HCT116 (cell line): ENCODE data around the gene FAM13C. TPM values are rescaled to one million over a fixed set of nuclear protein-coding genes. Genes with fewer than 3 reads are reported as not detected.

Experiments
- ATAC-seq: fragments of 200-7000 bp; cut with Tn5 transposase; 2 replicates; pipeline ENCODE4 v1.9.1; 2020; ENCODE audit warnings: mild to moderate bottlenecking, moderate library complexity
- BruUV-seq: library from RNA; stranded (reverse); fragments of 400-500 nt; replicated peaks from 2 replicates; lab custom pipeline; 2021; lab: Mats Ljungman, UMichigan
- CTCF ChIA-PET: fragments of 300-600 bp; sonication (Branson Sonifier 250); formaldehyde crosslinking; loops from one replicate; lab custom pipeline; 2021; ENCODE audit warnings: antibody characterized with exemption; lab: Charles Lee
- POLR2A ChIA-PET: fragments of 300-600, 350-600 bp; sonication (Branson Sonifier 250); formaldehyde crosslinking; loops from one replicate; lab custom pipeline; 2021; ENCODE audit warnings: antibody characterized with exemption; lab: Charles Lee
- RAD21 ChIA-PET, 2 experiments: fragments of 300-600 bp; sonication (Branson Sonifier 250); formaldehyde crosslinking; loops; one replicate each; lab custom pipeline; 2023; ENCODE audit warnings: low total read pairs in 2 of 2; ENCODE audit not compliant: uncharacterized antibody in 2 of 2, unreplicated experiment in 2 of 2, low non-redundant PET in 1 of 2; lab: Charles Lee
- DNase-seq: peaks from one replicate; pipeline ENCODE4 v3.0.0-alpha.2; 2010; ENCODE audit warnings: low read depth, low spot score
- H2AFZ ChIP-seq: fragments of 200-600 bp; shearing (Covaris generic), sonication (generic); 2 replicates; pipeline ENCODE4 v1.6.1; 2017; ENCODE audit warnings: low read depth, mixed run types, mixed read lengths, antibody characterized with exemption, low read length; ENCODE audit not compliant: poor library complexity, severe bottlenecking
- H3K27ac ChIP-seq: 2 replicates; pipeline ENCODE4 v1.5.1; 2012; ENCODE audit warnings: low read depth, low read length
- H3K27me3 ChIP-seq: fragments of 200-600 bp; sonication (generic); 2 replicates; pipeline ENCODE4 v1.6.1; 2016; ENCODE audit warnings: mixed run types, low read length, mixed read lengths; ENCODE audit not compliant: insufficient read depth
- H3K36me3 ChIP-seq, 2 experiments: fragments of 200-500 bp in 1 of 2; fragments of 200-600 bp in 1 of 2; sonication (Bioruptor generic) in 1 of 2; sonication (generic) in 1 of 2; 2 replicates each; pipeline versions ENCODE4 v1.5.1 to v1.6.1; 2014 to 2016; ENCODE audit warnings: low read length in 2 of 2, inconsistent platforms in 1 of 2, mixed read lengths in 1 of 2, mixed run types in 1 of 2; ENCODE audit not compliant: insufficient read depth in 2 of 2, control insufficient read depth in 1 of 2
- H3K4me1 ChIP-seq, 2 experiments: fragments of 200-600 bp in 1 of 2; sonication (generic) in 1 of 2; 2 replicates each; pipeline versions ENCODE4 v1.5.1 to v1.6.1; 2012 to 2017; ENCODE audit warnings: low read length in 2 of 2, inconsistent platforms in 1 of 2, mild to moderate bottlenecking in 1 of 2, mixed read lengths in 1 of 2, mixed run types in 1 of 2, moderate library complexity in 1 of 2; ENCODE audit not compliant: insufficient read depth in 2 of 2, control insufficient read depth in 1 of 2
- H3K4me2 ChIP-seq: fragments of 200-600 bp; sonication (generic); 2 replicates; pipeline ENCODE4 v1.6.1; 2017; ENCODE audit warnings: mixed run types, low read length, mixed read lengths
- H3K4me3 ChIP-seq, 2 experiments: fragments of 200-600 bp in 1 of 2; sonication (generic) in 1 of 2; replicated peaks in 1 of 2; 2 replicates each; pipeline ENCODE4 v1.5.1; 2011 to 2016; ENCODE audit warnings: low read length in 2 of 2, control low read depth in 1 of 2, low read depth in 1 of 2, mild to moderate bottlenecking in 1 of 2, mixed read lengths in 1 of 2, mixed run types in 1 of 2
- H3K79me2 ChIP-seq: fragments of 200-600 bp; sonication (generic); 2 replicates; pipeline ENCODE4 v1.6.1; 2017; ENCODE audit warnings: mild to moderate bottlenecking, mixed run types, low read length, moderate library complexity, mixed read lengths; ENCODE audit not compliant: insufficient read depth
- H3K9ac ChIP-seq: fragments of 200-600 bp; sonication (generic); 2 replicates; pipeline ENCODE4 v1.6.1; 2016; ENCODE audit warnings: low read length, mixed read lengths
- H3K9me2 ChIP-seq: fragments of 200-600 bp; sonication (generic), shearing (Covaris generic); 2 replicates; pipeline ENCODE4 v1.6.1; 2017; ENCODE audit warnings: mixed run types, mild to moderate bottlenecking, moderate library complexity; ENCODE audit not compliant: insufficient read depth
- H3K9me3 ChIP-seq, 2 experiments: fragments of 200-500 bp in 1 of 2; fragments of 200-600 bp in 1 of 2; sonication (Bioruptor generic) in 1 of 2; sonication (generic) in 1 of 2; 2 replicates each; pipeline ENCODE4 v1.6.1; 2014 to 2017; ENCODE audit warnings: low read length in 2 of 2, mixed read lengths in 2 of 2, inconsistent platforms in 1 of 2, low read depth in 1 of 2, mild to moderate bottlenecking in 1 of 2, mixed run types in 1 of 2, moderate library complexity in 1 of 2; ENCODE audit not compliant: control insufficient read depth in 1 of 2, insufficient read depth in 1 of 2
- H4K20me1 ChIP-seq: fragments of 200-600 bp; sonication (generic), shearing (Covaris generic); 2 replicates; pipeline ENCODE4 v1.6.1; 2017; ENCODE audit warnings: mixed run types, mild to moderate bottlenecking, moderate library complexity; ENCODE audit not compliant: insufficient read depth
- CTCF ChIP-seq, 3 experiments: fragments of 200-600 bp in 1 of 3; sonication (generic) in 1 of 3; IDR thresholded peaks in 2 of 3; conservative IDR thresholded peaks in 1 of 3; 2 replicates each; pipeline ENCODE4 v1.5.1; 2012 to 2017; ENCODE audit warnings: low read depth in 2 of 3, low read length in 2 of 3, antibody characterized with exemption in 1 of 3, borderline replicate concordance in 1 of 3, control low read depth in 1 of 3, mild to moderate bottlenecking in 1 of 3, mixed read lengths in 1 of 3, mixed run types in 1 of 3, moderate library complexity in 1 of 3; ENCODE audit not compliant: insufficient read depth in 1 of 3
- EZH2phosphoT487 ChIP-seq: fragments of 200-600 bp; IDR thresholded peaks from 2 replicates; pipeline ENCODE4 v1.6.1; 2018; ENCODE audit warnings: antibody characterized with exemption, borderline replicate concordance
- FOSL1 ChIP-seq: IDR thresholded peaks from 2 replicates; pipeline ENCODE4 v1.6.1; 2012; ENCODE audit warnings: low read depth
- JUND ChIP-seq: IDR thresholded peaks from 2 replicates; pipeline ENCODE4 v1.6.1; 2012
- POLR2AphosphoS5 ChIP-seq: IDR thresholded peaks from 2 replicates; pipeline ENCODE4 v1.6.1; 2011; ENCODE audit warnings: mild to moderate bottlenecking, low read depth, low read length, moderate library complexity
- RAD21 ChIP-seq: IDR thresholded peaks from 2 replicates; pipeline ENCODE4 v1.6.1; 2012; ENCODE audit warnings: low read depth, mild to moderate bottlenecking
- SIN3A ChIP-seq: IDR thresholded peaks from 2 replicates; pipeline ENCODE4 v1.6.1; 2012; ENCODE audit warnings: low read depth
- SP1 ChIP-seq: IDR thresholded peaks from 2 replicates; pipeline ENCODE4 v1.6.1; 2012; ENCODE audit warnings: low read depth
- TCF7L2 ChIP-seq: IDR thresholded peaks from 2 replicates; pipeline ENCODE4 v1.7.0; 2011; ENCODE audit warnings: borderline replicate concordance, inconsistent platforms; ENCODE audit not compliant: insufficient read depth, insufficient read length; ENCODE audit errors: extremely low read depth
- YY1 ChIP-seq: IDR thresholded peaks from 2 replicates; pipeline ENCODE4 v1.6.1; 2011; ENCODE audit warnings: low read length, low read depth, moderate library complexity, mild to moderate bottlenecking; ENCODE audit not compliant: insufficient replicate concordance; ENCODE audit errors: extremely low read depth
- ZNF274 ChIP-seq: fragments of 200-500 bp; sonication (Bioruptor generic); IDR thresholded peaks from 2 replicates; pipeline ENCODE4 v1.6.1; 2014; ENCODE audit warnings: mild to moderate bottlenecking, low read depth, low read length, inconsistent platforms
- intact Hi-C: fragments of 100-400 bp; cut with micrococcal nuclease; formaldehyde crosslinking; loops from 2 replicates; pipeline ENCODE4 v1.10.0; 2022
- total RNA-seq: library from RNA; stranded (reverse); gene quantifications from one replicate; pipeline ENCODE4 v1.2.1, GENCODE V29; 2021; ENCODE audit not compliant: unreplicated experiment

The FAM13C gene
- total RNA-seq, 1 experiment from 2014 or later = 0.42 TPM

DNA sequence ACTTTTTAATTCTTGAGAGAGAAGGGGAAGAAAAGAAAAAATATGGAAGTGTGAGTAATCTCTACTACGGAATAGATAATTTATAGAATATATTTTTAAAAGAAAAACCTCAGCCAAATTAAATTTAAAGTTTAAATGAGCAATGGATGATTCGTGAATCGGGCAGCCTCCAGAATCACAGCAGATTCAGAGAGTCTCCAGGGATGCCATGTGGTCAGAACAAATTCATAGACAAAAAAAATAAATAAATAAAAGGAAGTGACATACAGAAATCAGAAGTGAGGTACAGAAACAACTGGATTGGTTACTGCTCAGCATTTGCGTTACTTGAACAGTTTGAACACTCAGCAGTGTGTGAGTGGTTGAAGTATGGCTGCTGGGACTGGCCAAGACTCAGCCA lies 132.9 kb downstream of the FAM13C start:
- H3K27ac ChIP-seq = no peak overlapping the region
- H2AFZ ChIP-seq = no peak overlapping the region
- RAD21 ChIA-PET = no interaction called here
- H3K4me2 ChIP-seq = no peak overlapping the region
- no peaks in the 10 kb centered on the region; the same call in 1 of the 2 replicates for H3K9me2 ChIP-seq
- no peaks in the 10 kb centered on the region for H3K27me3 ChIP-seq
- no peak for TF ChIP-seq CTCF (IDR thresholded peaks at IDR 0.05 in 2 of 3, conservative IDR thresholded peaks at IDR 0.05 in 1 of 3; ENCODE audit: borderline replicate concordance in 1 of 3, insufficient read depth in 1 of 3, low read depth in 2 of 3, low read length in 2 of 3)
- no peak for TF ChIP-seq SIN3A
- no peak for TF ChIP-seq JUND
- no peak for TF ChIP-seq ZNF274
- no peak for TF ChIP-seq TCF7L2
- TF ChIP-seq EZH2phosphoT487 = no peak
- TF ChIP-seq SP1 = no peak
- TF ChIP-seq POLR2AphosphoS5 = no peak
- TF ChIP-seq YY1 = no peak
- TF ChIP-seq RAD21 = no peak
- TF ChIP-seq FOSL1 = no peak
- TF ChIP-seq, all 23 proteins: peak for 0
- no peaks in the 10 kb centered on the region; a peak in 1 of 4 replicates for H3K4me1 ChIP-seq
- H3K36me3 ChIP-seq = no peaks in the 10 kb centered on the region
- H3K79me2 ChIP-seq = no peaks in the 10 kb centered on the region
- DNase-seq = no peak
- H3K9ac ChIP-seq = no peak overlapping the region
- ChIA-PET CTCF (interaction anchor here (0.6 kb wide), 1 partner anchor 815 kb away, joined by 3 read pairs; no protein-coding TSS in a partner anchor), POLR2A (no interaction called here)
- intact Hi-C loops = no loop called here
- H3K4me3 ChIP-seq = no peak overlapping the region
- H4K20me1 ChIP-seq = no peaks in the 10 kb centered on the region
- H3K9me3 ChIP-seq = no peaks in the 10 kb centered on the region
- no TSS peak for BruUV-seq
- ATAC-seq = no peak
